Stimulated activated CD8-positive, alpha-beta memory T cell treated with anti-CD3 and anti-CD28 coated beads, Interleukin-4, amount 100 ng/mL, for 24 hours (primary cell): ENCODE results near the gene MTHFD1.

Experiments
- DNase-seq: peaks from one replicate; pipeline ENCODE4 v3.0.0-alpha.2; 2020; ENCODE audit warnings: low read depth

MTHFD1 gene

GRCh38 chr14:64407329-64407728, 19.2 kb downstream of the MTHFD1 start:
- DNase-seq = no peak

GRCh38 chr14:64409126-64409920, 21.2 kb downstream of the MTHFD1 start:
- no peak for DNase-seq

GRCh38 chr14:64410084-64410774, 22.1 kb downstream of the MTHFD1 start:
- no peak for DNase-seq

GRCh38 chr14:64411001-64411400, 22.8 kb downstream of the MTHFD1 start:
- DNase-seq = no peak

- no peak for DNase-seq
Observed at GRCh38 chr14:64412237-64412636, 24.1 kb downstream of the MTHFD1 start.

- DNase-seq = no peak
Observed at GRCh38 chr14:64416348-64416932, 28.3 kb downstream of the MTHFD1 start.

GRCh38 chr14:64417055-64417770, 29.1 kb downstream of the MTHFD1 start:
- DNase-seq = no peak

GRCh38 chr14:64417771-64418125, 29.6 kb downstream of the MTHFD1 start:
- DNase-seq = no peak

- no peak for DNase-seq
Observed at GRCh38 chr14:64419003-64419402, 30.9 kb downstream of the MTHFD1 start.

- DNase-seq = no peak
Observed at GRCh38 chr14:64421166-64421565, 33.0 kb downstream of the MTHFD1 start.

GRCh38 chr14:64422005-64422404, 33.9 kb downstream of the MTHFD1 start:
- no peak for DNase-seq

GRCh38 chr14:64422756-64423155, 34.6 kb downstream of the MTHFD1 start:
- DNase-seq = no peak

- no peak for DNase-seq
Observed at GRCh38 chr14:64423987-64424386, 35.8 kb downstream of the MTHFD1 start.

- no peak for DNase-seq
Observed at GRCh38 chr14:64434528-64434927, 46.4 kb downstream of the MTHFD1 start.

GRCh38 chr14:64438181-64438841, 50.2 kb downstream of the MTHFD1 start:
- no peak for DNase-seq

GRCh38 chr14:64439141-64439540, 51.0 kb downstream of the MTHFD1 start:
- no peak for DNase-seq

GRCh38 chr14:64440494-64440893, 52.3 kb downstream of the MTHFD1 start:
- DNase-seq = no peak

GRCh38 chr14:64442300-64442988, 54.3 kb downstream of the MTHFD1 start:
- no peak for DNase-seq

GRCh38 chr14:64444140-64444539, 56.0 kb downstream of the MTHFD1 start:
- no peak for DNase-seq

- peak; percentile 32 for DNase-seq
Observed at GRCh38 chr14:64444984-64445845, 57.1 kb downstream of the MTHFD1 start.
